Tibial nerve (tissue), 4 donors: ENCODE data around the gene RUNX2.

Experiments
- EP300 ChIP-seq, 2 donors: sonication (generic); formaldehyde crosslinking; IDR thresholded peaks; one replicate each; pipeline ENCODE4 v1.6.1; 2017; ENCODE audit warnings: antibody characterized with exemption in 2 of 2, mild to moderate bottlenecking in 1 of 2
- POLR2A ChIP-seq, 2 donors: fragments of 450-650 bp; IDR thresholded peaks; one replicate each; pipeline ENCODE4 v1.6.1; 2017; ENCODE audit warnings: antibody characterized with exemption in 2 of 2, mild to moderate bottlenecking in 2 of 2, moderate library complexity in 2 of 2
- TF ChIP-seq, protein P1 (sequence below), 5 experiments: fragments of 200-600 bp in 3 of 5; fragments of 450-650 bp in 2 of 5; sonication (generic) in 3 of 5; IDR thresholded peaks; one replicate each; pipeline ENCODE4 v1.5.1; 2016 to 2019; ENCODE audit warnings: antibody characterized with exemption in 5 of 5, mild to moderate bottlenecking in 3 of 5, moderate library complexity in 2 of 5

- TF ChIP-seq, protein P1, sequence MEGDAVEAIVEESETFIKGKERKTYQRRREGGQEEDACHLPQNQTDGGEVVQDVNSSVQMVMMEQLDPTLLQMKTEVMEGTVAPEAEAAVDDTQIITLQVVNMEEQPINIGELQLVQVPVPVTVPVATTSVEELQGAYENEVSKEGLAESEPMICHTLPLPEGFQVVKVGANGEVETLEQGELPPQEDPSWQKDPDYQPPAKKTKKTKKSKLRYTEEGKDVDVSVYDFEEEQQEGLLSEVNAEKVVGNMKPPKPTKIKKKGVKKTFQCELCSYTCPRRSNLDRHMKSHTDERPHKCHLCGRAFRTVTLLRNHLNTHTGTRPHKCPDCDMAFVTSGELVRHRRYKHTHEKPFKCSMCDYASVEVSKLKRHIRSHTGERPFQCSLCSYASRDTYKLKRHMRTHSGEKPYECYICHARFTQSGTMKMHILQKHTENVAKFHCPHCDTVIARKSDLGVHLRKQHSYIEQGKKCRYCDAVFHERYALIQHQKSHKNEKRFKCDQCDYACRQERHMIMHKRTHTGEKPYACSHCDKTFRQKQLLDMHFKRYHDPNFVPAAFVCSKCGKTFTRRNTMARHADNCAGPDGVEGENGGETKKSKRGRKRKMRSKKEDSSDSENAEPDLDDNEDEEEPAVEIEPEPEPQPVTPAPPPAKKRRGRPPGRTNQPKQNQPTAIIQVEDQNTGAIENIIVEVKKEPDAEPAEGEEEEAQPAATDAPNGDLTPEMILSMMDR (IDR thresholded peaks at IDR 0.05) = no peak
- TF ChIP-seq POLR2A (IDR thresholded peaks at IDR 0.05) (no peak), EP300 (IDR thresholded peaks at IDR 0.05) (peak in 1 of 2 donors; percentile 54)
Measured at GRCh38 chr6:45609141-45609638, 281.1 kb downstream of the RUNX2 start.
